Measurements from ENCODE around the gene MTRR.

GRCh38 chr5:7877851-7878250 is 8.9 kb downstream of the MTRR start:
- TF ChIP-seq CTCF (IDR thresholded peaks at IDR 0.05) (no peak), EP300 (IDR thresholded peaks at IDR 0.05) (no peak), POLR2A (IDR thresholded peaks at IDR 0.05) (no peak)

All from tibial nerve (tissue), 4 donors.